ENCODE data around the gene HEMK1.

- TF ChIP-seq CTCF (IDR thresholded peaks at IDR 0.05), result no peak
- TF ChIP-seq POLR2A (IDR thresholded peaks at IDR 0.05), result no peak
Measured at GRCh38 chr3:50531201-50531600, 38.1 kb upstream of the HEMK1 start.

Measured in transverse colon (tissue), 3 donors.